ENCODE results near the gene PDE8A. TPM values are rescaled to one million over a fixed set of nuclear protein-coding genes. Genes with fewer than 3 reads are reported as not detected.

The PDE8A gene
- total and polyA plus RNA-seq, 2 donors (not counting 1 experiment from before 2014, with no cell fraction given): 17.4 to 51.1 TPM

- Mint-ChIP-seq H3K4me3 (peak overlapping the region; percentile 96), H3K9me3 (ENCODE audit: insufficient read depth) (no peaks in the 10 kb centered on the region), H3K27ac (peak overlapping the region; percentile 97), H3K4me1 (peaks cover 33% of the 10 kb centered on the region), H3K27me3 (no peaks in the 10 kb centered on the region)
- H2AFZ ChIP-seq (ENCODE audit: insufficient read depth, low read depth, low read length, poor library complexity, severe bottlenecking): peak overlapping the region; percentile 87
- H3K4me3 ChIP-seq (ENCODE audit: control extremely low read depth in 1 of 5, extremely low read depth in 1 of 5, insufficient read depth in 1 of 5, low read depth in 2 of 5, low read length in 4 of 5): peak overlapping the region in 3 of 5 experiments; percentile 72 to 97 (median 79)
- ATAC-seq (ENCODE audit: low read depth) (no peak), DNase-seq (peak; percentile 24)
- H3K9ac ChIP-seq (ENCODE audit: low read length): peak overlapping the region; percentile 74
- CTCF ChIA-PET: interaction anchor here (1.4 to 3.4 kb wide), 4 partner anchors 17 to 408 kb away, joined by 3 to 15 read pairs (median 6); no protein-coding TSS in a partner anchor
- no peaks in the 10 kb centered on the region for H3K27me3 ChIP-seq (replicated peaks in 1 of 4; ENCODE audit: control extremely low read depth in 1 of 4, control insufficient read depth in 3 of 4, insufficient read depth in 4 of 4, low read length in 3 of 4)
- H3K4me1 ChIP-seq (ENCODE audit: control insufficient read depth in 2 of 2, insufficient read depth in 2 of 2, low read length in 2 of 2): peaks cover 21 to 22% of the 10 kb centered on the region in 2 donors
- H3K9me3 ChIP-seq (ENCODE audit: control extremely low read depth in 1 of 3, control insufficient read depth in 2 of 3, insufficient read depth in 1 of 3, low read length in 2 of 3): no peaks in the 10 kb centered on the region
- H3K36me3 ChIP-seq (replicated peaks in 1 of 2; ENCODE audit: control extremely low read depth in 1 of 2, control insufficient read depth in 1 of 2, extremely low read depth in 1 of 2, insufficient read depth in 2 of 2, low read length in 1 of 2): no peaks in the 10 kb centered on the region
- 55% methylated on average over 15 of the region's 16 CpGs for WGBS (ENCODE audit: insufficient coverage)
- H4K20me1 ChIP-seq (ENCODE audit: control insufficient read depth, insufficient read depth, low read length, poor library complexity, severe bottlenecking): no peaks in the 10 kb centered on the region
- peak overlapping the region; percentile 86 for H3K4me2 ChIP-seq (replicated peaks; ENCODE audit: low read depth, low read length, poor library complexity, severe bottlenecking)
- no peak overlapping the region for H3K27ac ChIP-seq (ENCODE audit: low read length in 2 of 2)
- peaks cover 25% of the 10 kb centered on the region for H3K79me2 ChIP-seq (ENCODE audit: control insufficient read depth, insufficient read depth, low read length)
- TF ChIP-seq CTCF (IDR thresholded peaks at IDR 0.05) (no peak), EZH2 (IDR thresholded peaks at IDR 0.05; ENCODE audit: borderline replicate concordance, insufficient read depth, low read depth, low read length, poor library complexity, severe bottlenecking) (no peak)
- POLR2A ChIA-PET: no interaction called here
- intact Hi-C loops (cut with micrococcal nuclease): loop anchor here (1.0 to 10.0 kb wide), 10 partner anchors 31 to 728 kb away; partner anchors contain the start of genes NMB, SEC11A, WDR73 and ZNF592
These were observed 2.0 kb upstream of the PDE8A start for GRCh38 chr15:84979651-84980050.

All from B cell (primary cell).